MM.1S (cell line): ENCODE results near the gene SELENON.

Experiments used
- EZH2 ChIP-seq: fragments of 300-600 bp; sonication (generic); optimal IDR thresholded peaks from 2 replicates; pipeline ENCODE3; 2017; ENCODE audit warnings: low read depth, mild to moderate bottlenecking, antibody characterized with exemption, low read length, mixed read lengths
- EZH2phosphoT487 ChIP-seq: fragments of 300-600 bp; sonication (generic); IDR thresholded peaks from 2 replicates; pipeline ENCODE4 v1.6.1; 2018; ENCODE audit warnings: antibody characterized with exemption, low read length
- TF ChIP-seq, protein P1 (sequence below): fragments of 300-600 bp; sonication (generic); IDR thresholded peaks from 2 replicates; pipeline ENCODE4 v1.5.1; 2016; ENCODE audit warnings: antibody characterized with exemption, low read length, mixed read lengths

DNA sequence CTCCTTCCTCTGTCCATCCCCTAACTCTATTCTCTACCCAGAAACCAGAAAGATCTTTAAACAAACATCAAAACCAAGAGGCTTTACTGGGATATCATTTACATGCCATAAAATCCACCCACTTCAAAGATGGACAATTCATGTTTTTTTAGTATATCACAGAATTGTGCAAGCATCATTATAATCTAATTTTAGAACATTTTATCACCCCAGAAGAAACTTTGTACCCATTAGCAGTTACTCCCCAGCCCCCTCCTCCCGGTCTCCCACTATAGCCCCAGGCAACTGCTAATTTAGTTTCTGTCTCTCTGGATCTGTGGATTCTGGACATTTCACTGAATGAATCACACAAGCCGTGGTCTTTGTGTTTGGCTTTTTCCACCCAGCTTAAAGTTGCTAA lies 4.8 kb upstream of the SELENON start:
- TF ChIP-seq, protein P1, sequence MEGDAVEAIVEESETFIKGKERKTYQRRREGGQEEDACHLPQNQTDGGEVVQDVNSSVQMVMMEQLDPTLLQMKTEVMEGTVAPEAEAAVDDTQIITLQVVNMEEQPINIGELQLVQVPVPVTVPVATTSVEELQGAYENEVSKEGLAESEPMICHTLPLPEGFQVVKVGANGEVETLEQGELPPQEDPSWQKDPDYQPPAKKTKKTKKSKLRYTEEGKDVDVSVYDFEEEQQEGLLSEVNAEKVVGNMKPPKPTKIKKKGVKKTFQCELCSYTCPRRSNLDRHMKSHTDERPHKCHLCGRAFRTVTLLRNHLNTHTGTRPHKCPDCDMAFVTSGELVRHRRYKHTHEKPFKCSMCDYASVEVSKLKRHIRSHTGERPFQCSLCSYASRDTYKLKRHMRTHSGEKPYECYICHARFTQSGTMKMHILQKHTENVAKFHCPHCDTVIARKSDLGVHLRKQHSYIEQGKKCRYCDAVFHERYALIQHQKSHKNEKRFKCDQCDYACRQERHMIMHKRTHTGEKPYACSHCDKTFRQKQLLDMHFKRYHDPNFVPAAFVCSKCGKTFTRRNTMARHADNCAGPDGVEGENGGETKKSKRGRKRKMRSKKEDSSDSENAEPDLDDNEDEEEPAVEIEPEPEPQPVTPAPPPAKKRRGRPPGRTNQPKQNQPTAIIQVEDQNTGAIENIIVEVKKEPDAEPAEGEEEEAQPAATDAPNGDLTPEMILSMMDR, result no peak
- no peak for TF ChIP-seq EZH2
- TF ChIP-seq EZH2phosphoT487, result no peak
